Measurements from ENCODE around the gene DUS1L.

GRCh38 chr17:82073446-82073845, 7.8 kb upstream of the DUS1L start:
- TF ChIP-seq CTCF (IDR thresholded peaks at IDR 0.05; ENCODE audit: poor library complexity) (no peak), EZH2 (IDR thresholded peaks at IDR 0.05; ENCODE audit: borderline replicate concordance) (no peak), EZH2phosphoT487 (IDR thresholded peaks at IDR 0.05; ENCODE audit: low read depth, severe bottlenecking, unreplicated experiment) (no peak)
